ENCODE results near the gene SNAPC4. TPM values are rescaled to one million over a fixed set of nuclear protein-coding genes. Genes with fewer than 3 reads are reported as not detected.

Gene SNAPC4
- total RNA-seq, 1 experiment from 2014 or later = 10.8 TPM

- in situ Hi-C loops (cut with HindIII; ENCODE audit: low pct_unique_long_range_greater_than_20kb, low sequenced_read_pairs) = no loop called here
- TF ChIP-seq TCF7L2 (IDR thresholded peaks at IDR 0.05; ENCODE audit: low read depth, low read length) = no peak
- no peak for TF ChIP-seq CTCF (IDR thresholded peaks at IDR 0.05)
- no peak for TF ChIP-seq SIN3A (IDR thresholded peaks at IDR 0.05; ENCODE audit: borderline replicate concordance, insufficient read depth, low read depth, low read length)
- no peak for TF ChIP-seq POLR2AphosphoS5 (IDR thresholded peaks at IDR 0.05; ENCODE audit: low read depth, low read length)
- TF ChIP-seq REST (IDR thresholded peaks at IDR 0.05; ENCODE audit: insufficient read depth in 1 of 2, low read depth in 2 of 2, low read length in 1 of 2) = no peak
- H3K27ac ChIP-seq (ENCODE audit: low read length) = no peak overlapping the region
- ChIA-PET POLR2A (no interaction called here), CTCF (interaction anchor here (0.6 kb wide), 1 partner anchor 22 kb away, joined by 8 read pairs; no protein-coding TSS in a partner anchor)
- H3K9me3 ChIP-seq (ENCODE audit: control insufficient read depth, insufficient read depth, low read depth, low read length) = no peaks in the 10 kb centered on the region
- DNase-seq (ENCODE audit: low read depth, low spot score) = no peak
- no peaks in the 10 kb centered on the region for H3K27me3 ChIP-seq (ENCODE audit: control insufficient read depth, insufficient read depth, low read length)
- no TSS peak for BruUV-seq (replicated peaks)
- H3K4me1 ChIP-seq (ENCODE audit: control insufficient read depth, insufficient read depth, low read length) = no peaks in the 10 kb centered on the region
- no peak overlapping the region for H3K4me3 ChIP-seq (ENCODE audit: low read depth in 2 of 2, low read length in 2 of 2)
- no peaks in the 10 kb centered on the region; the same call in 1 of the 2 replicates for H3K36me3 ChIP-seq (ENCODE audit: control insufficient read depth, insufficient read depth, low read length)
- ATAC-seq = no peak
- intact Hi-C loops (cut with micrococcal nuclease; ENCODE audit: unreplicated experiment) = no loop called here
These were observed 22.9 kb upstream of the SNAPC4 start for GRCh38 chr9:136422876-136423275.

DNA sequence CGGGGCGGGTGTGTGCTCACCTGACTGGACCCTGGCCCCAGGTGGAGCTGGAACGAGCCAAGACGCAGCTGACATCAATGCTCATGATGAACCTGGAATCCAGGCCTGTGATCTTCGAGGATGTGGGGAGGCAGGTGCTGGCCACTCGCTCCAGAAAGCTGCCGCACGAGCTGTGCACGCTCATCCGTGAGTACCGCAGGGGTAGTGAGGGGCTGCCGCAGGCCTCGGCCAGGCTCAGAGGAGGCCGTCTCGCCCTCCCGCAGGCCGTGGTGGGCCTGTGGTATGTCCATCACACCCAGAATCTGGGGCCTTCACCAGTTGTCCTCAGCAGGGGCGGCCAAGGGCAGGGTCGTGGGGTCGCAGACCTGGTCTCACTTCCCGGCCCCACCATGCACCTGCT is 21.8 kb upstream of the SNAPC4 start:
- in situ Hi-C loops (cut with HindIII; ENCODE audit: low pct_unique_long_range_greater_than_20kb, low sequenced_read_pairs) = no loop called here
- CTCF ChIA-PET = interaction anchor here (0.6 kb wide), 1 partner anchor 66 kb away, joined by 3 read pairs; no protein-coding TSS in a partner anchor
- no peaks in the 10 kb centered on the region; the same call in 1 of the 2 replicates for H3K36me3 ChIP-seq (ENCODE audit: control insufficient read depth, insufficient read depth, low read length)

More for the DNA sequence above, 21.8 kb upstream of the SNAPC4 start:
- POLR2A ChIA-PET = no interaction called here
- TF ChIP-seq POLR2AphosphoS5 (IDR thresholded peaks at IDR 0.05; ENCODE audit: low read depth, low read length) (no peak), SIN3A (IDR thresholded peaks at IDR 0.05; ENCODE audit: borderline replicate concordance, insufficient read depth, low read depth, low read length) (no peak), REST (IDR thresholded peaks at IDR 0.05; ENCODE audit: insufficient read depth in 1 of 2, low read depth in 2 of 2, low read length in 1 of 2) (no peak), TCF7L2 (IDR thresholded peaks at IDR 0.05; ENCODE audit: low read depth, low read length) (no peak)
- no peaks in the 10 kb centered on the region for H3K9me3 ChIP-seq (ENCODE audit: control insufficient read depth, insufficient read depth, low read depth, low read length)
- H3K27ac ChIP-seq (ENCODE audit: low read length) = no peak overlapping the region
- no TSS peak for BruUV-seq (replicated peaks)
- no peaks in the 10 kb centered on the region for H3K27me3 ChIP-seq (ENCODE audit: control insufficient read depth, insufficient read depth, low read length)
- ATAC-seq (no peak), DNase-seq (ENCODE audit: low read depth, low spot score) (no peak)
- intact Hi-C loops (cut with micrococcal nuclease; ENCODE audit: unreplicated experiment) = no loop called here
- no peak overlapping the region for H3K4me3 ChIP-seq (ENCODE audit: low read depth in 2 of 2, low read length in 2 of 2)
- no peaks in the 10 kb centered on the region for H3K4me1 ChIP-seq (ENCODE audit: control insufficient read depth, insufficient read depth, low read length)
